HL-60 (cell line): ENCODE results near the gene RTEL1.

ENCODE experiments used
- DNase-seq, 2 experiments: peaks; one replicate each; pipeline ENCODE4 v3.0.0-alpha.2; 2010 to 2020; ENCODE audit warnings: low read depth in 1 of 2, low spot score in 1 of 2
- H3K27ac ChIP-seq: fragments of 250-450 bp; sonication (Bioruptor Pico); replicated peaks from 2 replicates; pipeline ENCODE4 v1.5.1; 2020; ENCODE audit warnings: mild to moderate bottlenecking, moderate library complexity
- H3K27me3 ChIP-seq: fragments of 250-450 bp; sonication (Bioruptor Pico); 2 replicates; pipeline ENCODE4 v1.5.1; 2021; ENCODE audit warnings: mild to moderate bottlenecking, moderate library complexity; ENCODE audit not compliant: insufficient read depth, poor library complexity, severe bottlenecking
- H3K4me3 ChIP-seq: replicated peaks from 2 replicates; pipeline ENCODE4 v1.5.1; 2011; ENCODE audit warnings: mild to moderate bottlenecking, control low read depth, low read length; ENCODE audit not compliant: insufficient read depth
- GABPA ChIP-seq: IDR thresholded peaks from 2 replicates; pipeline ENCODE4 v1.6.1; 2012; ENCODE audit warnings: low read depth
- POLR2AphosphoS5 ChIP-seq: IDR thresholded peaks from 2 replicates; pipeline ENCODE4 v1.6.1; 2012; ENCODE audit warnings: low read depth
- SPI1 ChIP-seq: IDR thresholded peaks from 2 replicates; pipeline ENCODE4 v1.6.1; 2012; ENCODE audit warnings: low read depth, mild to moderate bottlenecking, borderline replicate concordance
- TF ChIP-seq, protein P1 (sequence below): IDR thresholded peaks from one replicate; pipeline ENCODE4 v1.5.1; 2011; ENCODE audit warnings: low read length, control low read depth, inconsistent platforms; ENCODE audit not compliant: insufficient read depth
- TF ChIP-seq, protein P2 (sequence below): IDR thresholded peaks from 2 replicates; pipeline ENCODE4 v1.6.1; 2012; ENCODE audit warnings: low read depth; ENCODE audit not compliant: insufficient replicate concordance

Gene RTEL1

DNA sequence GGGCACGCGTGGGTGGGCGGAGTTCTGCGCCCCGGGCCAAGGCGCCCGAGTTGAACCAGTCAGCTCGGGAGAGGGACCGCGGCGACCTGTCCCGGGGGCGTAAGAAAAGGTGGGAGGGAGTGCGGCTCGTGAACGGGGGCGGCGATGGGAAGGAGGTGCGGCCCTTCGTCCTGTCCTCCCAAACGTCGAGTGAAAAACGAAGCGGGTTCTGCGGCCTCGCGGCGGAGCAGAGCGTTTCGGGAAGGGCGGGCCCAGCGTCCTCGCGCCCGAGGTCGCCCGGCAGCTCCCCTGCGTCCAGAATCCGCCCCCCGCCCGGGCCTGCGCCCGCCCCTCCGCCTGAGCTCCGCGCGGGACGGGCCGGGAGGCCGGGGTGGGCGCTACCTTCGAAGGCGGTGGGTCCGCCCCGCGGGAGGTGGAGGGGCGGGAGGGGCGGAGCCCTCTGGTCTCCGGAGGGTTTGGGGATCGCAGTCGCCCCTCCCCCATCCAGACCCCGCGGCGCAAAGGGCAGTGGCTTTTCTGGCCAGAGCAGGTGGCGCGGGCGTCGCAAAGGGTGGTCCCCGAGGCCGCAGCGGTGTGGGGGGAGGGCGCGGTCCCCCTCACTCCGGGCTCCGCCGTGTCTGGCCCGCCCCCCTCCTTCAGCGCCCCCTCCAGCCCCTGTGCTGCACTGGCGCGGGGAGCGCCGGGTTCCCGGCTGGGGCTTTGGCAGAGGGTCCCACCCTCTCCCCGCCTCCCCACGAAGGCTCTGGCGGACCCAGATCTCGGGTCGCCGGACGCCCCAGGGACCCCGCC is 5.7 kb upstream of the RTEL1 start:
- H3K27me3 ChIP-seq: peaks cover 8% of the 10 kb centered on the region
- H3K27ac ChIP-seq: no peak overlapping the region
- TF ChIP-seq GABPA: no peak
- no peak for TF ChIP-seq POLR2AphosphoS5
- TF ChIP-seq, protein P1, sequence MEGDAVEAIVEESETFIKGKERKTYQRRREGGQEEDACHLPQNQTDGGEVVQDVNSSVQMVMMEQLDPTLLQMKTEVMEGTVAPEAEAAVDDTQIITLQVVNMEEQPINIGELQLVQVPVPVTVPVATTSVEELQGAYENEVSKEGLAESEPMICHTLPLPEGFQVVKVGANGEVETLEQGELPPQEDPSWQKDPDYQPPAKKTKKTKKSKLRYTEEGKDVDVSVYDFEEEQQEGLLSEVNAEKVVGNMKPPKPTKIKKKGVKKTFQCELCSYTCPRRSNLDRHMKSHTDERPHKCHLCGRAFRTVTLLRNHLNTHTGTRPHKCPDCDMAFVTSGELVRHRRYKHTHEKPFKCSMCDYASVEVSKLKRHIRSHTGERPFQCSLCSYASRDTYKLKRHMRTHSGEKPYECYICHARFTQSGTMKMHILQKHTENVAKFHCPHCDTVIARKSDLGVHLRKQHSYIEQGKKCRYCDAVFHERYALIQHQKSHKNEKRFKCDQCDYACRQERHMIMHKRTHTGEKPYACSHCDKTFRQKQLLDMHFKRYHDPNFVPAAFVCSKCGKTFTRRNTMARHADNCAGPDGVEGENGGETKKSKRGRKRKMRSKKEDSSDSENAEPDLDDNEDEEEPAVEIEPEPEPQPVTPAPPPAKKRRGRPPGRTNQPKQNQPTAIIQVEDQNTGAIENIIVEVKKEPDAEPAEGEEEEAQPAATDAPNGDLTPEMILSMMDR: no peak
- TF ChIP-seq, protein P2, sequence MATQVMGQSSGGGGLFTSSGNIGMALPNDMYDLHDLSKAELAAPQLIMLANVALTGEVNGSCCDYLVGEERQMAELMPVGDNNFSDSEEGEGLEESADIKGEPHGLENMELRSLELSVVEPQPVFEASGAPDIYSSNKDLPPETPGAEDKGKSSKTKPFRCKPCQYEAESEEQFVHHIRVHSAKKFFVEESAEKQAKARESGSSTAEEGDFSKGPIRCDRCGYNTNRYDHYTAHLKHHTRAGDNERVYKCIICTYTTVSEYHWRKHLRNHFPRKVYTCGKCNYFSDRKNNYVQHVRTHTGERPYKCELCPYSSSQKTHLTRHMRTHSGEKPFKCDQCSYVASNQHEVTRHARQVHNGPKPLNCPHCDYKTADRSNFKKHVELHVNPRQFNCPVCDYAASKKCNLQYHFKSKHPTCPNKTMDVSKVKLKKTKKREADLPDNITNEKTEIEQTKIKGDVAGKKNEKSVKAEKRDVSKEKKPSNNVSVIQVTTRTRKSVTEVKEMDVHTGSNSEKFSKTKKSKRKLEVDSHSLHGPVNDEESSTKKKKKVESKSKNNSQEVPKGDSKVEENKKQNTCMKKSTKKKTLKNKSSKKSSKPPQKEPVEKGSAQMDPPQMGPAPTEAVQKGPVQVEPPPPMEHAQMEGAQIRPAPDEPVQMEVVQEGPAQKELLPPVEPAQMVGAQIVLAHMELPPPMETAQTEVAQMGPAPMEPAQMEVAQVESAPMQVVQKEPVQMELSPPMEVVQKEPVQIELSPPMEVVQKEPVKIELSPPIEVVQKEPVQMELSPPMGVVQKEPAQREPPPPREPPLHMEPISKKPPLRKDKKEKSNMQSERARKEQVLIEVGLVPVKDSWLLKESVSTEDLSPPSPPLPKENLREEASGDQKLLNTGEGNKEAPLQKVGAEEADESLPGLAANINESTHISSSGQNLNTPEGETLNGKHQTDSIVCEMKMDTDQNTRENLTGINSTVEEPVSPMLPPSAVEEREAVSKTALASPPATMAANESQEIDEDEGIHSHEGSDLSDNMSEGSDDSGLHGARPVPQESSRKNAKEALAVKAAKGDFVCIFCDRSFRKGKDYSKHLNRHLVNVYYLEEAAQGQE: no peak
- TF ChIP-seq SPI1: no peak
- no peak overlapping the region for H3K4me3 ChIP-seq
- DNase-seq: no peak

DNA sequence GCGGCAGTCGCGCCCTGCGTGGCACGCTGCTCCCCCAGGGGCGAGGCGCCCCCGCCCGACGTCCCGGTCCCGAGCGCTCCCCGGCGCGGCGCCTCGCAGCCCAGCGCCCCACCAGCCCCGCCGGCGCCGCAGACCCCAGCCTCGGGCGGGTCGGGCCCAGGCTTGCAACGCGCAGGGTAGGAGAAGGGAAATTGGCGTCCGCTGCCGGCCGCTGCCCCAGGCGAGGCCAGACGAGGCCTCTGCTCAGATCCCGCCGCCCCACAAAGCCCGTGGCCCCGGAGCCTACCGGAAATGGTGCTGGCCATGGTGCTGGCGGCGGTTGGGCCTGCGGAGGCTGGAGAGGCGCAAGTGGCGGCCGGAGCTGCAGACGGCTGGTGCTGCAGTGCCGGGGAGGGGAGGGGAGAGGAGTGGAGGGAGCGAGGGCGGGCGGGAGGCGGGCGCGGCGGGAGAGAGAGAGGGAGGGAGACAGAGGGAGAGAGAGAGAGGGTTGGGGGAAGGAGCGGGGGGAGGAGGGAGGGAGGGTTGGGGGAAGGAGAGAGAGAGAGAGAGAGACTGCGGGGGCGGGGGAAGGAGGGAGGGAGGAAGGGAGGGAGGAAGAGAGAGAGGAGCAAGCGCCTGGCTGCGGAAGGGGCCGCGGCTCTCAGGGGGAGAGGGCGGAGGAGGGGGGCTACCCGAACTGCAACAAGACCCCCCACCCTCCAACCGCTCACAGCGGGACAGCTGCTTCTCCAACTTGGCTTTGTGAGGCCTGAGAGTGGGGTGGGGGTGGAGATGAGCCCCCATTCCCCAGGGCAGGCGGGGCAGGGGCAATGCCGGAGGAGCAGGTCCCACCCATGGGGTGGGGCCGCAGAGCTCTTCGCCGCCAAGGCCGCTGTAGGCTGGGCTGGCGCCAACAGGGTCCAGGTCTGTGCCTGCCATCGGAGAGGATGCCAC is 4.8 kb upstream of the RTEL1 start, which contains the start of gene STMN3:
TSS of gene STMN3 (minus strand) at position 384 of the 933 bp plus-strand sequence. CDS start at position 305, 79 bp downstream.
- peak within 1 kb of the TSS; percentile 16; the same call in 1 of the 2 replicates for H3K4me3 ChIP-seq
- DNase-seq: peak; percentile 83 to 91

More for the DNA sequence above, 4.8 kb upstream of the RTEL1 start, which contains the start of gene STMN3:
- TF ChIP-seq, protein P1: no peak
- TF ChIP-seq GABPA (0 out of 2 replicates have a peak, but pooled peaks have one; percentile 40), POLR2AphosphoS5 (peak; percentile 40; the same call in 1 of the 2 replicates), SPI1 (no peak)
- TF ChIP-seq, protein P2: peak; percentile 96
- Histone ChIP-seq H3K27ac (no peak within 1 kb of the TSS), H3K27me3 (peaks cover 8% of the 10 kb centered on the region)
